NCI-H2196 (cell line): Measurements from ENCODE around the gene PRDM11.

Experiments
- DNase-seq: peaks from one replicate; lab custom pipeline; 2025; ENCODE audit not compliant: unreplicated experiment; lab: John Stamatoyannopoulos, UW

PRDM11 gene

DNA sequence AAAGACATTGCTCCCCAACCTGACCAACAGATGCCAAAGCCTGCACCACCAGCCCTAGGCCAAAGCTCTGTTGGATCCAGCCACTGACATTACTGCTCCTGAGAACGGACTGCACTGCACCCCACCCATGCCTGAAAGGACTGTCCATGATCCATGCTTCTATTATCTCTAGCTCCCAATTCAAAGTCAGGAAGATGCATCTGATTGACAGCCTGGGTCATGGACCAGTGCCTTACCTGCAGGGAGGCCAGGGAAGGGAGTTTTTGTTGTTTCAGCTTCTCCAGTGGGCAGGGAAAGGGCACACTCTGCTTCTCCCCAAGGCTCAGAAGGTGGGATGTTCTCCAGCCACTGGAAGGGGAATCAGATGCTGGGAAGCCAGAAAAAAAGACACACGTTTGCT lies 4.8 kb upstream of the PRDM11 start:
- DNase-seq = no peak

DNA sequence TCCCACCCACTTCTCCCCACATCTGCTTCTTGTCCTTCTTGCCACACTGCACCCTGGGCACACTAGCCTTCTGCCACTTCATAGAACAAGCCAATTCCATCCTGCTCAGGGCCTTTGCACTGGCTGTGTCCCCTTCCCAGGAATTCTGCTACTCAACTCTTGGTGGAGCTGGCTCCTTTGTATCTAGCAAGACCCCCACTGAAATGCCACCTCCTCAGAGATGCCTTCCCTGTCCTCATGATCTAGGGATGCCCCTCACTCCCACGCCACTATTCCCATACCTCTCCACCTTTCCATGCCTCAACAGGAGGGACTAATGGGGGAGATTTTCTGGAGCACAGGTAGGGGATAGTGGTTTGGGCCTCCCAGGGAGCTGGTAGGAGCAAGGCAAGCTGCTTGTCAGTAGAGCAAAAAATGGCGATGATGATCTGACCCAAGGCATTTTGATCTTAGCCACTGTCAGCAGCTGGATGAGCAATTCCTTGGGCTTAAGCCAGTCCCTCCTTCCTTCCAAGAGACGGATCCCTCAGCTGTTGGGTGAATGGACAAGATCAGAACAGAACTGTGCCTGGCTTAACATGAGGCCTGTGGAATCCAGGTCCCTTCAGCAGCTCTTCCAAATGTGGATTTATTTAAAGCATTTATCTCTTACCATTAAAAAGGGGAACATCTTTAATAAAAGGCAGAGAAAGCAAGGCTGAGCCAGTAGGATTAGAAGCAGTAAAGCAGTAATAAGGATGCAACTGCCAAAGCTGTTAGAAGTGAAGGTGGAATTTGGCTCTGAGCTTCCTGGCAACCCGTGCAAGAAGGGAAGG lies 4.0 kb upstream of the PRDM11 start:
- DNase-seq = no peak

DNA sequence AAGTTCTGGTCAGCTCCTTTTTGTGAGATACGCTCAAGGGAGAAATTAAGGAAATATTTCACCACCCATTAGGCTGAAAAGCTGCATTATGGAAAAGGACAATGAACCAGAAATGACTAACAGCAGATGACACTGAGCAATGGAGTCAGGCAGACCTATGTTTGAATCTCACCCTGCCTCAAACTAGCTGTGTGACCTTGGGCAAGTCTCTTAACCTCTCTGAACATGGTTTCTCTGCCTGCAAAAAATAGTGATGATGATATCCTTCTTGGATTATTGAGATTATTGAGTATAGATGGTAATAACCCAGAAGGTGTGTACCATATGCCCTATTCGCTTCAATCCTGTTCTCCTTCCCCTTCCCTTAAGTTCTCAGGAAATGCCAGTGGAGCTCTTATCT lies 2.9 kb upstream of the PRDM11 start:
- DNase-seq = no peak

GRCh38 chr11:45144126-45145082 lies 2.0 kb upstream of the PRDM11 start:
- DNase-seq = no peak

GRCh38 chr11:45145083-45145378 lies 1.4 kb upstream of the PRDM11 start:
- DNase-seq = no peak

GRCh38 chr11:45145379-45146071 lies 914 bp upstream of the PRDM11 start:
- DNase-seq = no peak

DNA sequence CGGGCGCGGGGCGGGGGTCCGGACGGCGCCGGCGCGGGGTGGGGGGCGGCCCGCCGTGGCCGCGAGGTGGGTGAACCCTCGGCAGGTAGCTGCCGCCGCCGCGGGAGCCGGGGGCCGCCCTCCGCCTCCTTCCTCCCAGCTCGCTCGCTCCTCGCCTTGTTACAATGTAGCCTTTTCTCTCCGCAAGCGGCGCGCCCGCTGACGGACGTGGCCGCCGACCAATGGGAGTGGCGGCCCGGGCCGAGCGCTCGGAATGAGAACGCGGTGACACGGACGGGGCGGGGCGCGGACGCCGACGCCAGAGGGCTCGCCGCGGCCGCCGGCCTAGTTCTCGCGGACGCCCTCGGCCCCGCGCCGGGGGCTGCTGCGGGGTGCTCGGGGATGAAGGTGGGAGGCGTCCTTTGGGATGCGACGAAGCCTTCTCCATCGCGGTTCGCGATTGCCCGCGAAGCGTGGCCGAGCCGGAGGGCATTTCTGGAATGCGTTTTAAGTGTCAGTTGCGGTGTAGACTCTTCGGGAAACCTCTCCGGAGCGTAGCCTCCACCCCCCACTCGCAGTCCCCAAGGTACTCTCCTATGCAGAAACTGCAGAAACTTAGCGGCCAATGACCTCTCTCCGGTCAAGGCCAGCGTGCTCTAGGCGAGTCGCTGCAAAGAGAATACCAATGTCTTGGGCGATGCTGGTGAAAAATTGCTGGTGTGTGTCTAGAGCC lies 734 bp downstream of the PRDM11 start:
- DNase-seq = peak; percentile 96

- no peak for DNase-seq
These were observed 1.6 kb downstream of the PRDM11 start for GRCh38 chr11:45147891-45148675.

- no peak for DNase-seq
These were observed 3.1 kb downstream of the PRDM11 start for GRCh38 chr11:45149483-45150056.

DNA sequence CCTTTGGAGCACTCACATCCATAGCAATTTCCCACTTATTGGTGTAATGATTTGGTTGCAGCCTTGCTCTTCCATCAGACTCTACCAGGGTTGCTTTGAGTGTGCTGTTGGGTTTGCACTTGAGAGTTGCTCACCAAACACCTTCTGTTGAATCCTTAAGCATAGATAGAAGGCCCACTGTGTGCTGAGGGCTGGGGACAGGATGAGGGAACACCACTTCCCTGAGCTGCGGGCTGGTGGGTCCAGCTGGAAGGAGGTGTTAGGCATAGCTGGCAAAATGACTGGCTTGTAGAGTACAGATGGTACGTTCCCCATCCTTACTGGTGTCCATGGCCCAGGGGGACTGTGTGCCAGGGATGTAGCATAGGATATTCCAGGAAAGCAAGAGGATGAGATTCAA lies 3.9 kb downstream of the PRDM11 start:
- no peak for DNase-seq

DNA sequence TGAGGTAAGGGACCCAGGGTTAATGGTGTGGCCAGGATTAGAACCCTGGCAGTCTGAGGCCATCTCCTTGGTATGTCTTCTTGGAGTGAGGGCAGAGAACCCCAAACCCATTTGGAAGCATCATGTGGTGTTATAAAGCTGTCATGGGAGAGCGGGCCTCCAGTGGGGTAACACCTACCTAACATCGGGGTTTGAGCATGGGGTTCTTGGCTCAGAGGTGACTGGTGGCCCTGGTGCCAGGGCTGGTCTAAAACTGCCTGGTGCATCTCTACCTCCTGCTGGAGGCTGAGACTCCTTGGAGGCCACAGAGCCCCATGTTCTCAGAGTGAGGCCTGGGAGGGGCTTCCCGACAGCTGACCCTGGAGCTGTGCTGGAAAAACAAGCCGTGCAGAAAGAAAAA lies 4.5 kb downstream of the PRDM11 start:
- no peak for DNase-seq

DNA sequence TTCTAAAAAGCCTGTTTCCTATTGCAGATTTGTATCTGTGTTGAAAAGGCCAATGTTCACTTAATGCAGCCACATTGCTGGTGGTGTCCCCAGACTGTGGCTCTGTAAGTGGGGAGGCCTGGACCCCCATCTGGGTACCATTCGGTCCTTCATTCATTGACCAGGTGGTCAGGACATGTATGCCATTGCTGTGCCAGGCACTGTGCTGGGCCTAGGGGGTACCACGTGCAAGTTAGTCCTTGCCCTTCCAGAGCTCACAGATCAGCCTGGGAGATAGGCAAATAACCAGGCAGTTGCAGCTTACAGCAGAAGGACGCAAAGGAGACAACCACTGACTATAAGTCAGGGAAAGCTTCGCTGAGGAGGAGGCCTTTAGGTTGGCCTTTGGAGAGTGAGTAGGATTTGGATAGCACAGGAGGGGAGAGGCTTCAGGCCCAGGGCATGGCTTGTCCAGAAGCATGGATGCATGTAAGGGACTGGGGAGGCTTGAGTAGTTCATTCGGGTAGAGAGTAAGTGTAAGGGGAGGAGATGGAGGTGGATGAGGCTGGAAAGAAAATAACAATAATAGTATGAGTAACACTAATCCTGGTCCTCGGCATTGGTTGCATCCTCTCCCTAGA lies 5.0 kb downstream of the PRDM11 start:
- no peak for DNase-seq

DNA sequence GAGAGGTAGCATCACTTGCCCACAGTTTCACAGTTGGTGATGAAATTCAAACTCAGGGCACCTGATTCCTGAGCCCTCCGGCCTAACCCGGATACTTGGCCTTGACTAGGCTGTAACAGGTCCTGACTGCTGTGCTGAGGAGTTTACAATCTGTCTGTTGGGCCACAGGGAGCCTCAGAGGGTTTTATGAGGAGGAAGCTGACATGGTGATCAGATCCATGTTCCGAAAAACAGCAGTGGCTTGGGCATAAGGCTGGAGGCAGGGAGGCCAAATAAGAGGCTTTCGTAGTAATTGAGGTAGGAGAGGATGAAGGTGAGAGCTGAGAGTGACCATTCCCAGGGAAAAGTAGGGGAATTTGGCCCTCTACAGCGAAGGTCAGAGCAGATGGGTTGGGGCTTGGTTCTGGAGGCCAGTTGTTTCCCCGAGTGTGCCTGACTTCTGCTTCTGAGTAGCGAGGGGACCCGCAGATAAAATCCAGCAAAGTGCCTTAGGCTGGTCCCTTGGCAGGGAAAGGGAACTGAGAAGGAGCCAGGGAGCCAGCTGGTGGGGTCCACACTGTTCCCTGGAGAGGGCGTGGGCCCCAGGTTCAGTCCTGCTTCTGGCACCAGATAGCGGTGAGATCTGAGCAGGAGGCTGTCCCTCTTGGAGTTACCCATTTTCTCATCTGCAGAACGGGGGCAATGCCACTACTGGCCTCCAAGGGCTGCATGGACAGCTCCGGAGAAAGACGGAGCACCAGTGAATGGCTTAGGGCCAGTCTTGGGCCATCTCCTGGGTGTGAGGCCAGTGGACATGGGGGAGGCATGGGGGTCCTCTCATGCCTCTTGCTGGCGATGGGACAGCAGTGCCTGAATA lies 6.5 kb downstream of the PRDM11 start:
- DNase-seq = no peak

GRCh38 chr11:45154276-45154675 lies 7.8 kb downstream of the PRDM11 start:
- no peak for DNase-seq

GRCh38 chr11:45155058-45155551 lies 8.7 kb downstream of the PRDM11 start:
- no peak for DNase-seq

DNA sequence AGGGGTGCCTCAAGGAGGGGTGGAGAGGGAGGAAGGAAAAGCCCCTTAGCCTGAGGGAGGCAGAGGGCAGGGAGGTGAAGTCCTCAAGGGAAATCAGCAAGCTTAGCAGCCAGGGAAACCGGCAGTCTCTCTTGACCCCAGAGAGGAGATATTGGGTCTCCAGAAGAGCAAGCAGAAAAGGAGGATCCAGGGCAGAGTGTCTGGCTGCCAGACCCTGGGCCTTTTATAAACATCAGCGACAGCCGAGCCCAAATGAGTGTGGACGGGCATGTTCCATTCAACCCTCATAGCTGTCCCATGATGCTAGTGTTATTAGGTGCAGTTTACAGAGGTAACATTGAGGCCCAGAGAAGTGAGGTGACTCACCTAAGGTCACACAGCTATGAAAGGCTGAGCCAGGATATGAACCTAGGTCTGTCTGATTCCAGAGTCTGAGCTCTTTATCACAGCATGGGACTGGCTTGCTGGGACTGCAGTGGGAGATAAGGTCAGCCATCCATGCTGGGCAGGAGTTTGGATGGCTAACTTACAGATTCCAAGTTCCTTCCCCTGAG lies 9.3 kb downstream of the PRDM11 start:
- DNase-seq = no peak

DNA sequence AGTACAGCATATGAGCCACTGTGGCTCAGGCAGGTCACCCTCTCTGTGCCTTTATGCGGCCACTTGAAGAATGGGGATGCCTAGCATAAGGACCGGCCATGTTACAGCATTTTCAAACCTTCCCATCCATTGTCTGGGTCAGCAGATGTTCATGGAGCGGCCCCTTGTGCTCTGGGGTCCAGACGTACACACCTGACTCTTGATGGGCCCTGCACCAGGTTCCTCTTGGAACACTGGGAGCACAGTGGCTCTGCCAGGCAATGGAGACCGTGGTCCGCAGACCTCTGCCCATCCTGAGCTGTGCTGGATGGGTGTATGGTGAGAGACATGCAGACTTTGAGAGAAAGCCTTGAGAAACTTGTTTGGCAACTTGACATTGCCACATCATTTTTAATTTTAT lies 9.8 kb downstream of the PRDM11 start:
- no peak for DNase-seq

- no peak for DNase-seq
These were observed 10.3 kb downstream of the PRDM11 start for GRCh38 chr11:45156741-45157140.
